Panc1 (cell line): ENCODE measurements around the gene TMEM212. TPM values are rescaled to one million over a fixed set of nuclear protein-coding genes. Genes with fewer than 3 reads are reported as not detected.
"Not testable (repeated sequence)": the region's sequence is repeated elsewhere in the genome, so short reads cannot be mapped to it uniquely, and the experiment has no call there.

Source experiments
- ATAC-seq: fragments of 200-7000 bp; cut with Tn5 transposase; 2 replicates; pipeline ENCODE4 v1.9.1; 2020; ENCODE audit warnings: mild to moderate bottlenecking, moderate library complexity
- BruUV-seq: library from RNA; stranded (reverse); fragments of 400-500 nt; replicated peaks from 2 replicates; lab custom pipeline; 2021; lab: Mats Ljungman, UMichigan
- CTCF ChIA-PET: fragments of 300-600 bp; sonication (Branson Sonifier 250); formaldehyde crosslinking; loops from one replicate; lab custom pipeline; 2022; ENCODE audit warnings: antibody characterized with exemption; lab: Charles Lee
- POLR2A ChIA-PET: fragments of 300-600 bp; sonication (Branson Sonifier 250); formaldehyde crosslinking; loops from one replicate; lab custom pipeline; 2022; ENCODE audit warnings: antibody characterized with exemption; lab: Charles Lee
- DNase-seq: peaks from one replicate; pipeline ENCODE4 v3.0.0-alpha.2; 2010; ENCODE audit warnings: low read depth, low spot score
- H3K27ac ChIP-seq: 2 replicates; pipeline ENCODE4 v1.5.1; 2011; ENCODE audit warnings: mild to moderate bottlenecking, low read length, inconsistent platforms
- H3K27me3 ChIP-seq: fragments of 200-500 bp; sonication (Bioruptor generic); 2 replicates; pipeline ENCODE4 v1.6.0; 2014; ENCODE audit warnings: low read length, inconsistent platforms; ENCODE audit not compliant: control insufficient read depth, insufficient read depth
- H3K36me3 ChIP-seq: fragments of 200-500 bp; sonication (Bioruptor generic); 2 replicates; pipeline ENCODE4 v1.5.1; 2014; ENCODE audit warnings: inconsistent platforms, mild to moderate bottlenecking, low read length, moderate library complexity; ENCODE audit not compliant: control insufficient read depth, insufficient read depth
- H3K4me1 ChIP-seq: 2 replicates; pipeline ENCODE4 v1.5.1; 2011; ENCODE audit warnings: inconsistent platforms, mild to moderate bottlenecking, low read length, moderate library complexity; ENCODE audit not compliant: control insufficient read depth, insufficient read depth
- H3K4me3 ChIP-seq, 2 experiments: 2 replicates each; pipeline ENCODE4 v1.5.1; 2011 to 2012; ENCODE audit warnings: low read depth in 2 of 2, low read length in 2 of 2, mild to moderate bottlenecking in 2 of 2, inconsistent platforms in 1 of 2, moderate library complexity in 1 of 2
- H3K9me3 ChIP-seq: fragments of 200-500 bp; sonication (Bioruptor generic); 2 replicates; pipeline ENCODE4 v1.5.1; 2014; ENCODE audit warnings: low read depth, mild to moderate bottlenecking, inconsistent platforms, low read length, moderate library complexity; ENCODE audit not compliant: control insufficient read depth, insufficient read depth
- CTCF ChIP-seq: fragments of 450-650 bp; IDR thresholded peaks from 2 replicates; pipeline ENCODE4 v1.5.1; 2017; ENCODE audit warnings: mild to moderate bottlenecking
- POLR2AphosphoS5 ChIP-seq: IDR thresholded peaks from 2 replicates; pipeline ENCODE4 v1.6.1; 2012; ENCODE audit warnings: mild to moderate bottlenecking, low read depth, low read length, moderate library complexity
- REST ChIP-seq, 2 experiments: IDR thresholded peaks; 2 replicates each; pipeline ENCODE4 v1.6.1; 2011 to 2012; ENCODE audit warnings: low read depth in 2 of 2, control low read depth in 1 of 2, low read length in 1 of 2, mild to moderate bottlenecking in 1 of 2, moderate library complexity in 1 of 2; ENCODE audit not compliant: insufficient read depth in 1 of 2
- SIN3A ChIP-seq: IDR thresholded peaks from 2 replicates; pipeline ENCODE4 v1.6.1; 2012; ENCODE audit warnings: low read depth, mild to moderate bottlenecking, low read length, moderate library complexity, borderline replicate concordance; ENCODE audit not compliant: insufficient read depth
- TCF7L2 ChIP-seq: IDR thresholded peaks from 2 replicates; pipeline ENCODE4 v1.6.1; 2011; ENCODE audit warnings: mild to moderate bottlenecking, low read depth, low read length, inconsistent platforms
- in situ Hi-C: cut with HindIII; loops from 2 replicates; pipeline ENCODE4 v1.10.0; 2016; ENCODE audit warnings: low sequenced_read_pairs, low pct_unique_long_range_greater_than_20kb
- intact Hi-C: fragments of 100-400 bp; cut with micrococcal nuclease; formaldehyde crosslinking; loops from one replicate; pipeline ENCODE4 v1.10.0; 2022; ENCODE audit not compliant: unreplicated experiment
- total RNA-seq: library from RNA; stranded (reverse); gene quantifications from one replicate; pipeline ENCODE4 v1.2.1, GENCODE V29; 2021; ENCODE audit not compliant: unreplicated experiment

TMEM212 gene
- total RNA-seq, 1 experiment from 2014 or later = not detected

- no TSS peak for BruUV-seq
Measured at GRCh38 chr3:171851660-171852058, 8.5 kb downstream of the TMEM212 start.

GRCh38 chr3:171854649-171855305 lies 11.6 kb downstream of the TMEM212 start:
- no peak for DNase-seq
- Histone ChIP-seq H3K4me1 (no peaks in the 10 kb centered on the region), H3K27ac (no peak overlapping the region), H3K4me3 (no peak overlapping the region), H3K27me3 (no peaks in the 10 kb centered on the region), H3K9me3 (peaks cover 36% of the 10 kb centered on the region), H3K36me3 (no peaks in the 10 kb centered on the region)
- CTCF ChIA-PET = no interaction called here
- TF ChIP-seq REST (IDR thresholded peaks at IDR 0.05; ENCODE audit: insufficient read depth in 1 of 2, low read depth in 2 of 2, low read length in 1 of 2) (no peak), CTCF (no peak), SIN3A (no peak), TCF7L2 (no peak), POLR2AphosphoS5 (no peak)
- ATAC-seq = no peak
- intact Hi-C loops (no loop called here), in situ Hi-C loops (no loop called here)
- no TSS peak for BruUV-seq
- POLR2A ChIA-PET = no interaction called here

More at GRCh38 chr3:171851660-171852058, 8.5 kb downstream of the TMEM212 start:
- H3K27me3 ChIP-seq = no peaks in the 10 kb centered on the region
- POLR2A ChIA-PET = no interaction called here
- CTCF ChIA-PET = no interaction called here
- no peaks in the 10 kb centered on the region for H3K4me1 ChIP-seq
- no peak overlapping the region for H3K27ac ChIP-seq
- TF ChIP-seq SIN3A (no peak), POLR2AphosphoS5 (no peak), CTCF (no peak), TCF7L2 (no peak), REST (IDR thresholded peaks at IDR 0.05; ENCODE audit: insufficient read depth in 1 of 2, low read depth in 2 of 2, low read length in 1 of 2) (no peak)
- DNase-seq = no peak
- no peaks in the 10 kb centered on the region for H3K36me3 ChIP-seq
- intact Hi-C loops (no loop called here), in situ Hi-C loops (no loop called here)
- no peak for ATAC-seq
- no peak overlapping the region for H3K4me3 ChIP-seq
- peaks cover 34% of the 10 kb centered on the region for H3K9me3 ChIP-seq

GRCh38 chr3:171858770-171859169 lies 15.6 kb downstream of the TMEM212 start:
- peaks cover 24% of the 10 kb centered on the region for H3K9me3 ChIP-seq
- H3K4me1 ChIP-seq, DNase-seq, H3K27ac ChIP-seq, ATAC-seq, intact Hi-C loops, POLR2A ChIA-PET, H3K36me3 ChIP-seq, CTCF ChIA-PET, BruUV-seq, in situ Hi-C loops, H3K4me3 ChIP-seq, H3K27me3 ChIP-seq: not testable (repeated sequence)
